IMR-90 (cell line): ENCODE data around the gene OR10R2. TPM values are rescaled to one million over a fixed set of nuclear protein-coding genes. Genes with fewer than 3 reads are reported as not detected.

ENCODE experiments used
- ATAC-seq: fragments of 200-7000 bp; cut with Tn5 transposase; 2 replicates; pipeline ENCODE4 v1.9.1; 2020; ENCODE audit warnings: low read depth, mild to moderate bottlenecking, moderate library complexity
- BruUV-seq: library from RNA; stranded (reverse); fragments of 400-500 nt; replicated peaks from 2 replicates; lab custom pipeline; 2021; lab: Mats Ljungman, UMichigan
- CTCF ChIA-PET: fragments of 300-600 bp; formaldehyde crosslinking; extraction: SDS; loops from one replicate; lab custom pipeline; 2021; ENCODE audit warnings: antibody characterized with exemption; lab: Yijun Ruan, JAX
- POLR2A ChIA-PET: fragments of 300-600 bp; sonication (Branson Sonifier 250); formaldehyde crosslinking; loops from one replicate; lab custom pipeline; 2022; ENCODE audit warnings: antibody characterized with exemption; ENCODE audit not compliant: unreplicated experiment; lab: Charles Lee
- DNase-seq: peaks from one replicate; pipeline ENCODE4 v3.0.0; 2013
- H2AFZ ChIP-seq: replicated peaks from 2 replicates; pipeline ENCODE3; 2013; ENCODE audit warnings: low read length, mild to moderate bottlenecking; ENCODE audit not compliant: poor library complexity
- H2AK5ac ChIP-seq: 2 replicates; pipeline ENCODE4 v1.6.1; 2013; ENCODE audit warnings: low read depth, low read length, inconsistent platforms
- H2AK9ac ChIP-seq: replicated peaks from 2 replicates; pipeline ENCODE3; 2013; ENCODE audit warnings: mild to moderate bottlenecking, low read depth, low read length, moderate library complexity; ENCODE audit not compliant: poor library complexity
- H2BK120ac ChIP-seq: 2 replicates; pipeline ENCODE4 v1.6.1; 2013; ENCODE audit warnings: low read depth, low read length, inconsistent platforms
- H2BK15ac ChIP-seq: 3 replicates; pipeline ENCODE4 v1.6.1; 2013; ENCODE audit warnings: low read depth, low read length, inconsistent platforms
- H2BK20ac ChIP-seq: 2 replicates; pipeline ENCODE4 v1.6.1; 2013; ENCODE audit warnings: low read depth, mild to moderate bottlenecking, inconsistent platforms, low read length, moderate library complexity
- H2BK5ac ChIP-seq: 2 replicates; pipeline ENCODE4 v1.6.1; 2013; ENCODE audit warnings: mild to moderate bottlenecking, low read depth, low read length, inconsistent platforms; ENCODE audit not compliant: poor library complexity, severe bottlenecking
- H3K14ac ChIP-seq: replicated peaks from 2 replicates; pipeline ENCODE4 v1.6.1; 2013; ENCODE audit warnings: low read depth, low read length, inconsistent platforms
- H3K18ac ChIP-seq: 2 replicates; pipeline ENCODE4 v1.6.1; 2013; ENCODE audit warnings: low read depth, low read length, control low read depth
- H3K23ac ChIP-seq: 2 replicates; pipeline ENCODE4 v1.6.1; 2013; ENCODE audit warnings: low read depth, low read length, inconsistent platforms
- H3K27ac ChIP-seq: 2 replicates; pipeline ENCODE4 v1.5.1; 2013; ENCODE audit warnings: mild to moderate bottlenecking, control low read depth, low read length; ENCODE audit not compliant: insufficient read depth
- H3K27me3 ChIP-seq: 2 replicates; pipeline ENCODE4 v1.6.1; 2013; ENCODE audit warnings: low read length; ENCODE audit not compliant: control insufficient read depth, insufficient read depth
- H3K36me3 ChIP-seq: 2 replicates; pipeline ENCODE4 v1.6.1; 2013; ENCODE audit warnings: low read length, mixed read lengths; ENCODE audit not compliant: control insufficient read depth, insufficient read depth
- H3K4ac ChIP-seq: 2 replicates; pipeline ENCODE4 v1.6.1; 2013; ENCODE audit warnings: low read depth, low read length, inconsistent platforms
- H3K4me1 ChIP-seq: 2 replicates; pipeline ENCODE4 v1.6.1; 2013; ENCODE audit warnings: low read length, mixed read lengths; ENCODE audit not compliant: control insufficient read depth, insufficient read depth
- H3K4me2 ChIP-seq: 2 replicates; pipeline ENCODE4 v1.6.1; 2013; ENCODE audit warnings: low read depth, mild to moderate bottlenecking, control low read depth, low read length, moderate library complexity
- H3K4me3 ChIP-seq: 2 replicates; pipeline ENCODE4 v1.5.1; 2013; ENCODE audit warnings: low read depth, mild to moderate bottlenecking, control low read depth, low read length, moderate library complexity; ENCODE audit not compliant: insufficient read depth
- H3K56ac ChIP-seq: 2 replicates; pipeline ENCODE4 v1.6.1; 2013; ENCODE audit warnings: low read length, inconsistent platforms; ENCODE audit not compliant: insufficient read depth; ENCODE audit errors: extremely low read depth
- H3K79me1 ChIP-seq, 2 experiments: 2 replicates each; pipeline ENCODE4 v1.6.1; 2013; ENCODE audit warnings: low read length in 2 of 2, inconsistent platforms in 1 of 2, low read depth in 1 of 2
- H3K9ac ChIP-seq: 2 replicates; pipeline ENCODE4 v1.6.1; 2013; ENCODE audit warnings: low read depth, low read length, control low read depth
- H3K9me1 ChIP-seq: 2 replicates; pipeline ENCODE4 v1.6.1; 2013; ENCODE audit warnings: low read length, inconsistent platforms; ENCODE audit not compliant: insufficient read depth
- H3K9me3 ChIP-seq: 2 replicates; pipeline ENCODE4 v1.6.1; 2013; ENCODE audit warnings: low read length; ENCODE audit not compliant: control insufficient read depth, insufficient read depth
- H4K20me1 ChIP-seq: 2 replicates; pipeline ENCODE4 v1.6.1; 2013; ENCODE audit warnings: low read length, inconsistent platforms; ENCODE audit not compliant: insufficient read depth
- H4K5ac ChIP-seq: 2 replicates; pipeline ENCODE4 v1.6.1; 2013; ENCODE audit warnings: mild to moderate bottlenecking, low read depth, low read length, control low read depth
- H4K8ac ChIP-seq, 2 experiments: 2 replicates each; pipeline ENCODE4 v1.6.1; 2013; ENCODE audit warnings: low read depth in 2 of 2, low read length in 2 of 2, control low read depth in 1 of 2, inconsistent platforms in 1 of 2
- H4K91ac ChIP-seq: 2 replicates; pipeline ENCODE4 v1.6.1; 2013; ENCODE audit warnings: low read depth, low read length, inconsistent platforms; ENCODE audit not compliant: insufficient read depth
- CEBPB ChIP-seq: IDR thresholded peaks from 2 replicates; pipeline ENCODE4 v1.6.1; 2012; ENCODE audit warnings: low read depth, low read length, improper control_type of control experiment
- MAFK ChIP-seq: IDR thresholded peaks from 2 replicates; pipeline ENCODE4 v1.6.1; 2012; ENCODE audit warnings: low read depth, low read length, improper control_type of control experiment
- WGBS, 2 experiments: methylation state at CpG; one replicate each; pipeline versions ENCODE4 v1.1.5 to v1.1.7; 2013; ENCODE audit warnings: missing lambda C conversion rate in 2 of 2; ENCODE audit not compliant: insufficient read length in 1 of 2; ENCODE audit errors: extremely low coverage in 2 of 2; 5-methylcytosine and 5-hydroxymethylcytosine counted together
- dilution Hi-C: fragments of 300-500 bp; cut with HindIII; formaldehyde crosslinking; loops from one replicate; pipeline ENCODE4 v1.14.3; 2018; ENCODE audit warnings: low sequenced_read_pairs; ENCODE audit not compliant: unreplicated experiment
- in situ Hi-C: fragments of 300-500 bp; cut with MboI; formaldehyde crosslinking; loops from 3 replicates; pipeline ENCODE4 v1.14.3; 2019; ENCODE audit warnings: low sequenced_read_pairs, inconsistent platforms, mixed read lengths
- intact Hi-C: fragments of 100-400 bp; cut with micrococcal nuclease; formaldehyde crosslinking; loops from 2 replicates; pipeline ENCODE4 v1.10.0; 2022
- polyA plus RNA-seq, 3 experiments: library from polyadenylated mRNA; depleted of rRNA; stranded (reverse); fragments of >200 nt; gene quantifications; 2 replicates each; pipeline ENCODE4 v1.2.3, GENCODE V29; 2012; ENCODE audit warnings: low replicate concordance in 1 of 3
- total RNA-seq: library from RNA; depleted of rRNA; stranded (reverse); fragments of >200 nt; gene quantifications from 2 replicates; pipeline ENCODE4 v1.2.3, GENCODE V29; 2012

Gene OR10R2
- total and polyA plus RNA-seq, 2 of the 4 experiments (the other 2 are of a cell fraction): not detected

GRCh38 chr1:158521666-158522058, 49.6 kb downstream of the OR10R2 start:
- CTCF ChIA-PET: interaction anchor here (1.1 kb wide), 1 partner anchor 24 kb away, joined by 3 read pairs; no protein-coding TSS in a partner anchor
- no TSS peak for BruUV-seq
- no peak overlapping the region for H4K8ac ChIP-seq
- DNase-seq: no peak
- H3K9ac ChIP-seq: no peak overlapping the region
- H3K4me2 ChIP-seq: no peak overlapping the region
- intact Hi-C loops (loop anchor here (10.0 kb wide), 2 partner anchors 553 to 557 kb away; partner anchors contain the start of gene AIM2), dilution Hi-C loops (no loop called here), in situ Hi-C loops (no loop called here)
- TF ChIP-seq CEBPB: no peak
- TF ChIP-seq MAFK: no peak
- POLR2A ChIA-PET: no interaction called here
- no peak overlapping the region for H3K4ac ChIP-seq
- no peak overlapping the region for H3K27ac ChIP-seq
- H2BK5ac ChIP-seq: no peak overlapping the region
- H3K18ac ChIP-seq: no peak overlapping the region
- no peak overlapping the region for H3K23ac ChIP-seq
- no peaks in the 10 kb centered on the region for H3K79me1 ChIP-seq
- H2BK15ac ChIP-seq: no peak overlapping the region
- ATAC-seq: no peak
- no peak overlapping the region for H2AK9ac ChIP-seq
- no peaks in the 10 kb centered on the region for H4K20me1 ChIP-seq
- H4K91ac ChIP-seq: no peak overlapping the region
- H3K56ac ChIP-seq: no peak overlapping the region
- H3K4me3 ChIP-seq: no peak overlapping the region
- H3K9me3 ChIP-seq: no peaks in the 10 kb centered on the region
- no peak overlapping the region for H4K5ac ChIP-seq
- H2BK20ac ChIP-seq: no peak overlapping the region
- H3K27me3 ChIP-seq: no peaks in the 10 kb centered on the region
- H3K36me3 ChIP-seq: no peaks in the 10 kb centered on the region
- H3K9me1 ChIP-seq: no peaks in the 10 kb centered on the region
- no peak overlapping the region for H2BK120ac ChIP-seq
- H3K4me1 ChIP-seq: no peaks in the 10 kb centered on the region
- no CpG with 5 or more reads among the region's 2 CpGs for WGBS, 2 experiments
- H2AK5ac ChIP-seq: no peak overlapping the region
- H3K14ac ChIP-seq: no peak overlapping the region
- H2AFZ ChIP-seq: no peak overlapping the region
